ENCODE data around the gene INO80.

INO80 gene

DNA sequence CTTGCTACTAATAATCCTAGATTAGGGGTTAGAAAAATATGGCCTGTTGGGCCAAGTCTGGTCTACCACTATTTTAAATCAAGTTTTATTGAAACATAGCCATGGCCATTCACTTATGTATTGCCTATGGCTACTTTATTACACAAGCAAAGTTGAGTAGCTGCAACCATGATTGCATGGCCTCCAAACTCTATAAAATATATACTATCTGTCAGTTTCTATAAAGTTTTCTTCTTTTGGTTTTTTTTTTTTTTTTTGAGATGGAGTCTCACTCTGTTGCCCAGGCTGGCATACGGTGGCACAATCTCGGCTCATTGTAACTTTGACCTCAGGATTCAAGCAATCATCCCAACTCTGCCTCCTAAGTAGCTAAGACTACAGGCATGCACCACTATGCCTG lies 60.4 kb downstream of the INO80 start:
- ChIA-PET CTCF (interaction anchor here (1.3 to 1.8 kb wide), 4 partner anchors 13 to 27 kb away, joined by 3 to 7 read pairs (median 5); no protein-coding TSS in a partner anchor), POLR2A (no interaction called here)
- no peak for DNase-seq (ENCODE audit: extremely low spot score)
- TF ChIP-seq, protein P1, sequence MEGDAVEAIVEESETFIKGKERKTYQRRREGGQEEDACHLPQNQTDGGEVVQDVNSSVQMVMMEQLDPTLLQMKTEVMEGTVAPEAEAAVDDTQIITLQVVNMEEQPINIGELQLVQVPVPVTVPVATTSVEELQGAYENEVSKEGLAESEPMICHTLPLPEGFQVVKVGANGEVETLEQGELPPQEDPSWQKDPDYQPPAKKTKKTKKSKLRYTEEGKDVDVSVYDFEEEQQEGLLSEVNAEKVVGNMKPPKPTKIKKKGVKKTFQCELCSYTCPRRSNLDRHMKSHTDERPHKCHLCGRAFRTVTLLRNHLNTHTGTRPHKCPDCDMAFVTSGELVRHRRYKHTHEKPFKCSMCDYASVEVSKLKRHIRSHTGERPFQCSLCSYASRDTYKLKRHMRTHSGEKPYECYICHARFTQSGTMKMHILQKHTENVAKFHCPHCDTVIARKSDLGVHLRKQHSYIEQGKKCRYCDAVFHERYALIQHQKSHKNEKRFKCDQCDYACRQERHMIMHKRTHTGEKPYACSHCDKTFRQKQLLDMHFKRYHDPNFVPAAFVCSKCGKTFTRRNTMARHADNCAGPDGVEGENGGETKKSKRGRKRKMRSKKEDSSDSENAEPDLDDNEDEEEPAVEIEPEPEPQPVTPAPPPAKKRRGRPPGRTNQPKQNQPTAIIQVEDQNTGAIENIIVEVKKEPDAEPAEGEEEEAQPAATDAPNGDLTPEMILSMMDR (IDR thresholded peaks at IDR 0.05; ENCODE audit: control extremely low read depth, extremely low read depth, low read depth, missing control alignments) = no peak

DNA sequence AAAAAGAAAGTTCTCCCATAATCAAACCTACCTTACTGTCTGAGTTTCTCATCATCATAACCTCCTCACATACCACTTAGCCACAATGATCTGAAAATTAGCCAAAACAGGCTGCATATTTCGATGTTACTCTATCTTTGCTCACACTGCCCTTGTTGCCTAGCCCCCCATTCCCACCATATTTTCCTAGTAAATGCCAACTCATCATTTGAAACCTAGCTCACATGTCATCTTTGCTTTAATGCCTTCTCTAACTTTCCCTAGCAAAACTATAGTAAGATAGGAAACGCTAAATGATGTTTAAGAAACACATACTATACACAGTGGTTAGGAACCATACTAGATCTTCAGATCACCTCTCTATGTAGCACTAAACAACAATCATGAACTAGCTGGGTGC lies 64.9 kb downstream of the INO80 start:
- ChIA-PET POLR2A (no interaction called here), CTCF (interaction anchor here (1.1 kb wide), 1 partner anchor 17 kb away, joined by 3 read pairs; no protein-coding TSS in a partner anchor)
- DNase-seq (ENCODE audit: extremely low spot score) = no peak
- TF ChIP-seq, protein P1 (IDR thresholded peaks at IDR 0.05; ENCODE audit: control extremely low read depth, extremely low read depth, low read depth, missing control alignments) = no peak

DNA sequence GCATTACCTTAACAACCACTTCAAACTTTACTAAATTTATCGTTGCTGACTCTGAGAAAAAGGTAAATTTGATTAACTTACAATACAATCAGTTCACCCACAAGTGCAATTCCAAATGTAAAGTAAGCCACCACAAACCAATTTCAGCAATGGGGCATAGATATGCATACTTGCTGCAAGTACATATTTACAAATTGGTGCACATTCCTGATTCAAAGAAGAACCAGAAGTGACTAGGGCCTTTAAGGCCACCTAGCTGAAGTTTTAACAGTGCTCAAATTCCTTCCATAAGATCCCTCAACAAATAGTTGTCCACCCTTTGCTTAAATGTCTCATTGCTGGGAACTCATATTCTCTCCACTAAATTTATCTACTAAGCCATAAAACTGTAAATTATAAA lies 67.2 kb downstream of the INO80 start:
- TF ChIP-seq, protein P1 (IDR thresholded peaks at IDR 0.05; ENCODE audit: control extremely low read depth, extremely low read depth, low read depth, missing control alignments) = no peak
- DNase-seq (ENCODE audit: extremely low spot score) = no peak
- ChIA-PET CTCF (interaction anchor here (0.6 kb wide), 1 partner anchor 31 kb away, joined by 3 read pairs; no protein-coding TSS in a partner anchor), POLR2A (no interaction called here)

DNA sequence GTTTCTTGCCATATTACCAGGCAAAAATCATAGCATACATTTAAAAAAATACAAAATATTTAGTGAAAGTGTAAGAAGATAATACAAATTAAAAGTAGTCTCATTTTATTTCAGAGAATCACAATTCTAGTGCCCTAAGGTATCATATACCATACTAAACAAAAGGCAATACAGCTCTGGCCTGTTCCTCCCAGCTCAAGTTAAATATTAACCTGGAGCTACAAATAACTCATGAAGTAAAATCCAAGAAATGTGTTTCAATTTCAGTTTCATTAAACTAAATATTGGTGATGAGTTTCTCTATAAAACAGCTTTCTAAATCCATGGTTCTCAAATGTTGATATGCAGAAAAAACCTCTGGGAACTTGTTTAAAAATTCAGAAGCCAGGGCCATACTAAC lies 67.7 kb downstream of the INO80 start:
- ChIA-PET POLR2A (no interaction called here), CTCF (interaction anchor here (0.6 to 1.0 kb wide), 3 partner anchors 12 to 30 kb away, joined by 3 read pairs; no protein-coding TSS in a partner anchor)
- TF ChIP-seq, protein P1 (IDR thresholded peaks at IDR 0.05; ENCODE audit: control extremely low read depth, extremely low read depth, low read depth, missing control alignments) = no peak
- DNase-seq (ENCODE audit: extremely low spot score) = peak; percentile 32

DNA sequence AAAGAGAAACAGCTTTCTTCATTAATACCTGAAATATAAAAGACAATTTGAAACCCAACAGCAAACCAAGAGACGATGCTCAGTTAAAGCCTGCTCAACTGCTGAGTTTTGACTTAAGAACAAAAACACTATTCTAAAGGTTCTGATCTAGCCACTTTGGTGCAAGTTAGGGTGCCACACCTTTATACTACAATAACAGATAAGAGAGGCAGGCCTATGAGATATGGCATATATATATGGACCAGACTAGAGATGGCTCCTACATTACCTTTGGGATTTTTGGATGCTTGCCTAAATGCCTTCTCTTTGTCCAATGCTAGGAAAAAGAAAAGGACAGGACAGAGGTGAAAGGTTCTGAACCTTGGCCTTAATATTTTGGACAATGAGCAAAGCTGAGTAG lies 68.6 kb downstream of the INO80 start:
- ChIA-PET POLR2A (no interaction called here), CTCF (interaction anchor here (0.9 to 1.0 kb wide), 2 partner anchors 11 to 19 kb away, joined by 3 read pairs; no protein-coding TSS in a partner anchor)
- DNase-seq (ENCODE audit: extremely low spot score) = no peak
- TF ChIP-seq, protein P1 (IDR thresholded peaks at IDR 0.05; ENCODE audit: control extremely low read depth, extremely low read depth, low read depth, missing control alignments) = no peak

DNA sequence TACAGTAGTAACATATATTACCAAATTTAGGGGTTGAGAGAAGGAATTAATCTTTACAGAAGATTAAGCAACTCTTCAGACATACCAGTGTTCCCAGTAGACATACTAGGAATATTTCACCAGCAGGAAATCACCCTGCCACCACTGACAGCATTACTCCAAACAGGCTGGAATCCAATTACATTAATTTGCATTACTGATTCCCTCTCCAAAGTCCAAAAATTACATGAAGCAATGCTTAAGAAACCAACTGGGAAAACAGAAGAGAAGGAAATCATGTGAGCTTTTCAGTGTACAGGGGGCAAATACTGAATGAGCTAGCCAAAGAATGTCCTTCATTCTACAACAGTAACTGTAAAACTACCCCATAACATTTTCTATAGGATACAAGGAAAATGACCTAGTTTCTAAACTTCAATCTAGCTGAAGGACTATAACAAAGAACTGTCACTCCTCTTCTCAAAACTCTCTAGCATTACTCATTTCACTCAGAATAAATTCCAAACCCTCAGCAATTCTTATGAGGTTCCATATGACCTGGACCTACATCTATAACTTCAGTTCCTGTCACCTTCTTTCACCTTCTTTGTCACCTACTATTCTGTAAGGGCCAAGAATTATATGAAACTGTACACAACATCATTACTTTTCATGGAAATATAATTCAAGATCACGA lies 72.7 kb downstream of the INO80 start:
- ChIA-PET POLR2A (no interaction called here), CTCF (interaction anchor here (1.2 to 2.6 kb wide), 3 partner anchors 11 to 186 kb away, joined by 3 to 8 read pairs (median 6); no protein-coding TSS in a partner anchor)
- TF ChIP-seq, protein P1 (IDR thresholded peaks at IDR 0.05; ENCODE audit: control extremely low read depth, extremely low read depth, low read depth, missing control alignments) = no peak
- no peak for DNase-seq (ENCODE audit: extremely low spot score)

All from GM10248 (cell line).